GM19193 (cell line): ENCODE results near the gene FHOD1.

Experiments
- POLR2A ChIP-seq: IDR thresholded peaks from 4 replicates; pipeline ENCODE4 v1.6.1; 2011; ENCODE audit not compliant: insufficient read depth, insufficient read length; ENCODE audit errors: extremely low read depth

FHOD1 gene

GRCh38 chr16:67280090-67281015 lies 33.1 kb upstream of the FHOD1 start:
- no peak for TF ChIP-seq POLR2A

- TF ChIP-seq POLR2A, result peak; percentile 15
These were observed 32.2 kb upstream of the FHOD1 start, which contains the start of gene PLEKHG4 for GRCh38 chr16:67279296-67280089. TSS of gene PLEKHG4 (plus strand) at chr16:67279532. CDS start at chr16:67280045, 513 bp downstream.

GRCh38 chr16:67278773-67279295 lies 31.6 kb upstream of the FHOD1 start:
- peak; percentile 39 for TF ChIP-seq POLR2A

- TF ChIP-seq POLR2A, result no peak
These were observed 30.9 kb upstream of the FHOD1 start for GRCh38 chr16:67277999-67278772.

- TF ChIP-seq POLR2A, result no peak
These were observed 30.2 kb upstream of the FHOD1 start for GRCh38 chr16:67277294-67277998.

- TF ChIP-seq POLR2A, result no peak
These were observed 28.0 kb upstream of the FHOD1 start for GRCh38 chr16:67275321-67275720.

- TF ChIP-seq POLR2A, result no peak
These were observed 24.2 kb upstream of the FHOD1 start for GRCh38 chr16:67271446-67271845.

GRCh38 chr16:67270931-67271338 lies 23.7 kb upstream of the FHOD1 start:
- no peak for TF ChIP-seq POLR2A

- TF ChIP-seq POLR2A, result no peak
These were observed 22.5 kb upstream of the FHOD1 start for GRCh38 chr16:67269766-67270165.

- TF ChIP-seq POLR2A, result no peak
These were observed 20.9 kb upstream of the FHOD1 start for GRCh38 chr16:67268136-67268579.

GRCh38 chr16:67265834-67266233 lies 18.6 kb upstream of the FHOD1 start:
- no peak for TF ChIP-seq POLR2A

- no peak for TF ChIP-seq POLR2A
These were observed 17.6 kb upstream of the FHOD1 start for GRCh38 chr16:67264866-67265265.

- TF ChIP-seq POLR2A, result no peak
These were observed 17.0 kb upstream of the FHOD1 start for GRCh38 chr16:67264277-67264676.

- TF ChIP-seq POLR2A, result no peak
These were observed 15.9 kb upstream of the FHOD1 start for GRCh38 chr16:67263201-67263600.
